HG02970 (cell line): ENCODE data around the gene PACSIN1.

Source experiments
- ATAC-seq: cut with Tn5 transposase; IDR thresholded peaks from one replicate; pipeline ENCODE4 v1.9.1; 2021; ENCODE audit warnings: mild to moderate bottlenecking, moderate library complexity, moderate number of reproducible peaks; ENCODE audit not compliant: unreplicated experiment, low FRiP score

The PACSIN1 gene

DNA sequence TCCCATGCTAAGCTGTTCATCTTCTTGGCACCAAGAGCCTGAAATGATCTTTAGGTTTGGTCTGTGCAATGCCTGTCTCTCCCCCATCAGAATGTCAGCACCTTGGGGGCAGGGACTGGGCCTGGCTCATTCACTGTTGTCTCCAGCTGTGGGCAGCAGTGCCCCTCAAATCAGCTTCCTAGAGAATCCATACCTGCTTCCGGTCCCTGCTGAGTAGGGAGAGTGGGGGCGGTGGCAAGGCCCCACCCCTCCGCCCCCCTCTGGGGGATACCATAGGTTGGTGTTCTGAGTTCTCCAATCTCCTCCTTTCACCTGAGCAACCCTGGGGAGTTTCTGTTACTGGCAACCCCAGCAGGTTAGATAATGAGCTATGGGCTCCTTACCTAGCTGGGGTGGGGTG lies 109.5 kb downstream of the PACSIN1 start:
- ATAC-seq: no peak

DNA sequence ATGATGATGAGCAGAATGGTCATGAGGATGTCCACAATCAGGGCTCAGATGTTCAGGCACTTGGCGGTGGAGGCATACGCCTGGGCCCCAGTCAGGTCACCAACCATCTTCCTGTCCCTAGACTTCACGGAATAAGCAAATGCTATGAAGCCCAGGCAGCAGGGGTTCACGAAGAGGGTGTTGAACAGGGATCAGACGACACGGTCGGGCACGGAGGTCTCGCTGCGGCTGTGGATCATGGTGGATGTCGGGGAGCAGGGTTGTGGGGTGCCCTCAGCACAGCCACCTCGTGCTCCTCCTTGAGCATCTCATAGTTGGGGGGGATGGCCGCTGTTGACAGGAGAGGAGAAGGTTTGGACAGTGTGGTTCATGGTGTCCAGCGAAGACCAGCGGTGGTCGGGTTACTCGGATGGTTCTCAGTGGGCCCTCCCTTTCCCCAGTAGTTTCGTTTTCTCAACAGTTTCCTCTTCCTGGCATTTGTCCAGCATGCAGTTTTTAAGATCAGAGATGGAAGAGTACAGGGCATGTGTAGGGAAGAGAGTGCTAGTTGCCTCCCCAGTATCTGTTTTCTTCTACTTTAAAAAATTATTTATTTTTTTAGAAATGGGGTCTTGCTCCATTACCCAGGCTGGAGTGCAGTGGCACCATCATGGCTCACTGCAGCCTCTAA lies 110.5 kb downstream of the PACSIN1 start:
- ATAC-seq: no peak

DNA sequence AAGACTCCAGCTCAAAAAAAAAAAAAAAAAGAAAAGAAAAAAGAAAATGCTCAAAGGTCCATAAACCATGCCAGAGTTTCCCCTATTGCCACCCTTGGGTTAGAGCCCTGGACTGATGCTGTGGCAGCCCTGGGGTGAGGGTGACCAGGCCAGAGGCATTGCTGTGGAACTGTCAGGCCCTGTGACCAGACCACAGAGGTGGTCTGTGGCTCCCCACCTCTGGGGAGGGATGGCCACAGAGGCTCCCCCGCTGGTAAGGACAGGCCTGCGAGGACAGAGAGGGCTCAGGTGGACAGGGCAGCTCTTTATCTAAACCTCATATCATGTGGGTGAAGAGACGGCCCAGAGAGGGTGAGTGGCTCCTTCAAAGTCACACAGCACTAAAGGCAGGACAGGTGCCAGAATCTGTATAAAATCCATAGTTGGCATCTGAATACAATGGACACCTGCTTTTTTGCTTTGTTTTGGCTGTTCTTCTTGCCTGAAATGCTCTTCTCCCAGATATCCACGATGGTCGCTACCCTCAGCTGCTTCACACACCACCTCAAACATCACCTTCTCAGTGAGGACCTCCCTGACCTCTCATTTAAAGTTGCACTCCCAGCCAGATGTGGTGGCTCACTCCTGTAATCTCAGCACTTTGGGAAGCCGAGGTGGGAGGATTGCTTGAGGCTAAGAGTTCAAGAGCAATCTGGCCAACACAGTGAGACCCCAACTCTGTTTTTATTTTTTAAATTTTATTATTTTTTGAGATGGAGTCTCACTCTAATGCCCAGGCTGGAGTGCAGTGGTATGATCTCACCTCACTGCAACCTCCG lies 112.8 kb downstream of the PACSIN1 start:
- no peak for ATAC-seq

DNA sequence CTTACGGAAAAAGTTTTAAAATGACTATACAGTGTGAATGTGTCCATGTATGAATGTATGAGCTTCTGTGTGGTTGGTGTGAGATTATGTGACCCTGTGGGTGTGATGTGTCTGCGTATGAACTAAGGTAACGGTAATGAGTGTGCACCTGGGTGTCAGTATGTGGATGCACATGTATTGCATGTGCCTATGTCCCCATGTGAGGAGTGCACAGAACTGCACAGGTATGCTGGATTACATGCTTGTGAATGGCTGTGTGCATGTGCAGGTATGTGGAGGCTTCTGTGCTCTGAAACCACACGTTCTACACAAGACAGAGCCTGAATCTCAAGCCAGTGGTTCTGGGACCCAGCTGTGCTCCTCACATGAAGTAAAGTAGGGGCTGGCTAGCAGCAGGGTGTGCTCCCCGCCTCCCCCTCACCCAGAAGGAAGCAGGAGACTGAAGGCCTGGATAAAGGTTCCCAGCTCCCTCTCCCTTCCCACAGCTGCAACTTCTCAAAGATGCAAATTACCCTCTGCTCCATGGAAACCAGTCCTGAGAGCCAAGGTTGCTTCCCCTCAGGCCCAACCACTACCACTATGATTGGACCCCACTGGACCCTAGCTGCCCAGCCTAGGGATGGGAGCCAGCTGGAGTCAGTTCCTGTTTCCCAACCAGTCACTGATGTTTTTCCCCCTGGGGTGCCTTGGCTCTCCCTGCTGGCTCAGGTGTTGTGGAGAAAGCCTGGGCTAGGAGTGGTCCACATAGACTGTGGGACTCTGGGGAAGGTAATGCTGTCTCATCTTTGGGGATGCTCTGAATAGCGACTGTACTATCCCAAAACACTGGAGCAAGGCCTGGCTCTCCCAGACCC lies 115.1 kb downstream of the PACSIN1 start:
- no peak for ATAC-seq

DNA sequence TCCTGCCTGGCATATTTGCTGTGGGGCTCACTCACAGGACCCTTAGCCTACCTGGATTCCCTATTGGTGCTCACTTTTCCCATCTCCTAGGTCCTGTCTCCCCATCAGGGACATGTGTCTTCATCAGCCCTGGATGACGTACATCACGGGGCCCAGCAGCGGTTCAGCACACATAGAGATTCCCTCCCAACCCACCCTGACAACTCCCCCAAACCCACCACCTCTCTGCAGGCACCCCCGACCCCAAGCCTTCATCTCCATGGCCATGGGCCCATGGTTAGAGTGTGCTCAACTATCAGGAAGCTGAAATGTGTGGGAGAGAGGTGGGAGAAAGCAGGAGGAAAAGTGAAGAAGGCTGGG lies 115.7 kb downstream of the PACSIN1 start:
- ATAC-seq: no peak

DNA sequence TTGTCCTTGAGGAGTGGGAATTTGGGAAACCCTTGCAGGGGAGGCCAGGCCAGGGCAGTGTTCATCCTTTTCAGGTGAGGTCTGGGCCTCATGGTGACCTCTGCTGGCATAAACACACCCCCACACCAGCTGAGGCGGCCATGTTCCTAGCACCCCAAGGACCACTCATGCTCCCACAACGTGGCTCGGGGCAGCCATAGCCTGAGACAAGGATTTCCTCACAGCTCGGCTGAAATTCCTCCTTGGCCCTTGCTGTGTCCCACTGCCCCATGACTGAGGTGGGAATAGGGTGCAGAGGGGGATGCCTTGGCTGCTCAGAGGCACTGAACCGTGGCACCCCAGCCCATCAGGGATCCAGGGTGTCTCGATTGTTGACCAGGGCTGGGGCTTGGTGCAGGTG lies 117.6 kb downstream of the PACSIN1 start:
- no peak for ATAC-seq

DNA sequence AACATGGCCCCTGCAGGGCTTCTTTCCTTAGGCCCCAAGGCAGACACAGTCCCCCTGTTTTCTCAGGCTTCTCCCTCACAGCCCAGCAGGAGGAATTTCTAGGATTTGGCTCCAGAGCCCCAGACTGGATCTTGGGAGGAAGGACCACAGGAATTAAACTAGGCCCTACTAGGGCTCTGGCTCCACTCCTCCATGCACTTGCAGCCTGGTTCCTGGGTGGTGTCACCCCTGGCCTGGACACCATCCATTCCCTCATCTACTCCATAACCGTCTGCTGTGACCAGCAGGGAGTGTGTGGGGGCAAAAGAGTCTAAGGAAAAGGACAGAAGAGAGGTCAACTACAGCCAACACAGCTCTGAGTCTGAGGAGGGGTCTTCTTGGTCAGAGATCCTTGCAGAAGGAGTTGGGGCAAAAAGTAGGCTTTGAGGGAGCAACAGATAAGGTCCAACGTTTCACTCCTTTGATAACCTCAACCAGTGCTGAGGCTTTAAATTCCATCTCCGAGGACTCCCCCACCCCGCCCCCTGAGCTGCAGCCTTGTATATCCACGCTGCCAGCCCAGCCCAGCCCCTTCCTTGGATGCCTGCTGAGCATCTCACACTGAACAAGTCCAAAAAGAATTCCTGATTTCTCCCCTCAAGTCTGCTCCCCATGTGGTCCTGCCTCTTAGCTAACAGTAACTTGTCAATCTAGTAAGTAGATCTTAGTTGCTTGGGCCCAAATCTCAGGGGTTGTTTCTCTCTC lies 118.2 kb downstream of the PACSIN1 start:
- no peak for ATAC-seq

DNA sequence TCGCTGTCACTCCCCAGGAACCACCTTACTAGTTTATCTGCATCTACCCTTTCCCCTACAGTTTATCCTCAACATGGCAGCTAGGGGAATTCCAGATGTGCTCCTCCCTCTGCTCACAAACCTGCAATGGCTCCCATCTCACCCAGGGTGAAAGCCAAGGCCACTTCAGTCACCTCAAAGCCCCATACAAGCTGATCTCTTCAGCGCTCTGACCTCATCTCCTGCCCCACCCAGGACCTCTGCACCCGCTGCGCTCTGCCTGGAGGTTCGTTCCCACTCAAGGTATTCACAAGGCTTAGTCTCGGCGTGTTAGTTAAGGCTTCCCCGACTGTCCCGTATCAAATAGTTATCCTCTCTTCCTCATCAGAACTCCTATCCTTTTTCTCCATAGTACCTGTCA lies 118.8 kb downstream of the PACSIN1 start:
- no peak for ATAC-seq
